ENCODE results near the gene RIPK1. TPM values are rescaled to one million over a fixed set of nuclear protein-coding genes. Genes with fewer than 3 reads are reported as not detected.
"Not testable (repeated sequence)": the region's sequence is repeated elsewhere in the genome, so short reads cannot be mapped to it uniquely, and the experiment has no call there.

The RIPK1 gene
- total RNA-seq, 1 donor from 2014 or later: 15.5 TPM

GRCh38 chr6:3072798-3073197, 4.5 kb downstream of the RIPK1 start:
- H3K9me3 Mint-ChIP-seq (ENCODE audit: low read depth): no peaks in the 10 kb centered on the region
- H3K27ac Mint-ChIP-seq: no peak overlapping the region
- peaks cover 6% of the 10 kb centered on the region for H3K36me3 Mint-ChIP-seq (ENCODE audit: insufficient read depth)
- no peak for TF ChIP-seq CTCF (IDR thresholded peaks at IDR 0.05; ENCODE audit: unreplicated experiment)
- H3K27me3 Mint-ChIP-seq: no peaks in the 10 kb centered on the region
- no peak for DNase-seq (ENCODE audit: low spot score, unreplicated experiment)
- H3K4me3 Mint-ChIP-seq (ENCODE audit: low read depth): no peak overlapping the region
- H3K4me1 Mint-ChIP-seq (ENCODE audit: low read depth): peaks cover 6% of the 10 kb centered on the region

- H3K27ac Mint-ChIP-seq: no peak overlapping the region
- DNase-seq (ENCODE audit: low spot score, unreplicated experiment): no peak
- peaks cover 6% of the 10 kb centered on the region for H3K4me1 Mint-ChIP-seq (ENCODE audit: low read depth)
- H3K27me3 Mint-ChIP-seq: no peaks in the 10 kb centered on the region
- H3K9me3 Mint-ChIP-seq (ENCODE audit: low read depth): no peaks in the 10 kb centered on the region
- peaks cover 11% of the 10 kb centered on the region for H3K36me3 Mint-ChIP-seq (ENCODE audit: insufficient read depth)
- no peak overlapping the region for H3K4me3 Mint-ChIP-seq (ENCODE audit: low read depth)
- TF ChIP-seq CTCF (IDR thresholded peaks at IDR 0.05; ENCODE audit: unreplicated experiment): no peak
Observed at GRCh38 chr6:3073382-3073781, 5.1 kb downstream of the RIPK1 start.

- Mint-ChIP-seq H3K4me1 (ENCODE audit: low read depth) (peaks cover 4% of the 10 kb centered on the region), H3K4me3 (ENCODE audit: low read depth) (no peak overlapping the region), H3K27ac (no peak overlapping the region), H3K27me3 (no peaks in the 10 kb centered on the region), H3K9me3 (ENCODE audit: low read depth) (no peaks in the 10 kb centered on the region), H3K36me3 (ENCODE audit: insufficient read depth) (peaks cover 19% of the 10 kb centered on the region)
- no peak for DNase-seq (ENCODE audit: low spot score, unreplicated experiment)
- TF ChIP-seq CTCF (IDR thresholded peaks at IDR 0.05; ENCODE audit: unreplicated experiment): no peak
Observed at GRCh38 chr6:3075772-3076113, 7.4 kb downstream of the RIPK1 start.

- H3K4me3 Mint-ChIP-seq (ENCODE audit: low read depth): no peak overlapping the region
- peaks cover 24% of the 10 kb centered on the region for H3K36me3 Mint-ChIP-seq (ENCODE audit: insufficient read depth)
- H3K27ac Mint-ChIP-seq: no peak overlapping the region
- DNase-seq (ENCODE audit: low spot score, unreplicated experiment): no peak
- no peaks in the 10 kb centered on the region for H3K9me3 Mint-ChIP-seq (ENCODE audit: low read depth)
- H3K4me1 Mint-ChIP-seq (ENCODE audit: low read depth): peaks cover 4% of the 10 kb centered on the region
- H3K27me3 Mint-ChIP-seq: no peaks in the 10 kb centered on the region
- TF ChIP-seq CTCF (IDR thresholded peaks at IDR 0.05; ENCODE audit: unreplicated experiment): no peak
Observed at GRCh38 chr6:3076320-3076719, 8.0 kb downstream of the RIPK1 start.

- Mint-ChIP-seq H3K27ac (no peak overlapping the region), H3K27me3 (no peaks in the 10 kb centered on the region), H3K36me3 (ENCODE audit: insufficient read depth) (peaks cover 26% of the 10 kb centered on the region), H3K9me3 (ENCODE audit: low read depth) (no peaks in the 10 kb centered on the region), H3K4me3 (ENCODE audit: low read depth) (no peak overlapping the region), H3K4me1 (ENCODE audit: low read depth) (peaks cover 4% of the 10 kb centered on the region)
- DNase-seq (ENCODE audit: low spot score, unreplicated experiment): no peak
- TF ChIP-seq CTCF (IDR thresholded peaks at IDR 0.05; ENCODE audit: unreplicated experiment): no peak
Observed at GRCh38 chr6:3077430-3077829, 9.1 kb downstream of the RIPK1 start.

- not testable (repeated sequence) for H3K9me3 Mint-ChIP-seq (ENCODE audit: low read depth); H3K4me1 Mint-ChIP-seq (ENCODE audit: low read depth); DNase-seq (ENCODE audit: low spot score, unreplicated experiment); H3K4me3 Mint-ChIP-seq (ENCODE audit: low read depth); H3K27ac Mint-ChIP-seq; H3K27me3 Mint-ChIP-seq
- H3K36me3 Mint-ChIP-seq (ENCODE audit: insufficient read depth): peaks cover 29% of the 10 kb centered on the region
Observed at GRCh38 chr6:3078952-3079351, 10.7 kb downstream of the RIPK1 start.
